HG03175 (cell line): Measurements from ENCODE around the gene FNIP1.
"Not testable (repeated sequence)": the region's sequence is repeated elsewhere in the genome, so short reads cannot be mapped to it uniquely, and the experiment has no call there.

Source experiments
- ATAC-seq: cut with Tn5 transposase; IDR thresholded peaks from one replicate; pipeline ENCODE4 v1.9.1; 2021; ENCODE audit warnings: mild to moderate bottlenecking, moderate library complexity; ENCODE audit not compliant: unreplicated experiment

FNIP1 gene

DNA sequence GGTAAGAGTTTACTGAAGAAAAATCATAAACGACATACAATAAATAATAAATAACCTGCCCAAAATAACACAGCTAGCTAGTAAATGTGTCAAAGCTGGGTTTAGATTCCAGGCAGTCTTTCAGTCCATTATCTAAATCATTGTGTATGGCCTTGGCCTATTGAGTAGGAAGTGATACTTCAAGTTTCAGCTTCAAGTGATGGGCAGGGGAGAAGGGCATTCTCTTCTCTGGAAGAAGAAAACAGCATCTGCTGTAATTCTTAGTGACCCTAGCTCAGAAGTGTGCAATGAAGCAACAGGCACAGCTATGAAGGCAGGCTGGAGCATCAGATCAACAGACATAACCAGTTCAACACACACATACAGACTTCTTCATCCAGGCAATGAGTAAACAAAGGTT is 42.5 kb downstream of the FNIP1 start:
- no peak for ATAC-seq

DNA sequence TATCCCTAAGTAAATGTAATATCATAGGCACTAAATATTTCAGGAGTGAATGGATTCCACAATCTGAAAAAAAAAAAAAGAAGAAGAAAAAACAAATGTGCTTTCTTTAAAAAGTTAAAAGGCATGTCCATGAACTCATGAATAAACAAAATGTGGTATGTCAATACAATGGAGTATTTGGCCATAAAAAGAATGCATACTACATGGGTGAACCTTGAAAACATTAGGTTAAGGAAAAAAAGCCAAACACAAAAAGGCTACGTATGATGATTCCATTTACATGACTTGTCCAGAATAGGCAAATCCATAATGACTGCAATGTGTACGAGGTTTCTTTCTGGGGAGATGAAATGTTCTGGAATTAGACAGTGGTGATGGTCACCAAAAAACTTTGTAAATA is 45.3 kb downstream of the FNIP1 start:
- ATAC-seq, result no peak

GRCh38 chr5:131749723-131750470 is 46.9 kb downstream of the FNIP1 start:
- no peak for ATAC-seq

DNA sequence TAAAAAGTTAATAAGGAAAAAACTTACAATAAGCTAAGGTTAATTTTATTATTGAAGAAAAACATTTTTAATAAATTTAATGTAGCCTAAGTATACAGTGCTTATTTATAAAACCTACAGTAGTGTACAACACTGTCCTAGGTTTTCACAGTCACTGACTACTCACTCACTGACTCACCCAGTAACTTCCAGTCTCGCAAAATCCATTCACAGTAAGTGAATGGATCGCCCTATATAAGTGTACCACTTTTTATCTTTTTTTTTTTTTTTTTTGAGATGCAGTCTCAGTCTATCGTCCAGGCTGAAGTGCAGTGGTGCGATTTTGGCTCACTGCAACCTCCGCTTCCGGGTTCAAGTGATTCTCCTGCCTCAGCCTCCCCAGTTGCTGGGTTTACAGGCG is 47.7 kb downstream of the FNIP1 start:
- ATAC-seq, result no peak

GRCh38 chr5:131747180-131748105 is 49.4 kb downstream of the FNIP1 start:
- peak; percentile 80 for ATAC-seq

DNA sequence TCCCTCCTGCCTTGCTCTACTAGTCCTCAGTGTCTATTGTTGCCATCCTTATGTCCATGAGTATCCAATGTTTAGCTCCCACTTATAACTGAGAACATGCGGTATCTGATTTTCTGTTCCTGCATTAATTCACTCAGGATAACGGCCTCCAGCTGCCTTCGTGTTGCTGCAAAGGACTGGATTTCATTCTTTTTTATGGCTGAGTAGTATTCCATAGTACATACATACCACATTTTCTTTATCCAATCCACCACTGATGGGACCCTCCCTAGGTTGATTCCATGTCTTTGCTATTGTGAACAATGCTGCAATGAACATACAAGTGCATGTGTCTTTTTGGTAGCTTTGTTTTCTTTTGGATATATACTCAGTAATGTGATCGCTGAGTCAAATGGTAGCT is 50.4 kb downstream of the FNIP1 start:
- no peak for ATAC-seq

DNA sequence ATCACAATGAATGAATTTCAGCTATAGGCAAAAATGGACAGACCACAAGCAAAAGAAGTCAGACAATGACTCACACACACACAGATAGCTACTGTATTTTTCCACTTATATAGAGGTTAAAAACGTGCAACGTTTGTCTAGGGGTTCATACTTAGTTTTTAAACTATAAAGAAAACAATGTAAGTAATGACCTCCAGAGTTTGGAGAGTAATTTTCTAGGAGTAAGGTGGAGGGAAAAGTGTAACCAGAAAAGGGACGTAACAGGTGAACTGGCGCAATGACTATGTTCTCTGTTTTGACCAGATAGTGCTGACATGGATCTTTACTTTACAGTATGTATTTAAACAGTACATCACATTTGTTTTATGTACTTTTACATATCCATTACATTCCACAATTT is 51.1 kb downstream of the FNIP1 start:
- ATAC-seq, result no peak

- ATAC-seq, result no peak
These were observed 51.7 kb downstream of the FNIP1 start for GRCh38 chr5:131745155-131745554.

GRCh38 chr5:131740477-131740876 is 56.3 kb downstream of the FNIP1 start:
- no peak for ATAC-seq

DNA sequence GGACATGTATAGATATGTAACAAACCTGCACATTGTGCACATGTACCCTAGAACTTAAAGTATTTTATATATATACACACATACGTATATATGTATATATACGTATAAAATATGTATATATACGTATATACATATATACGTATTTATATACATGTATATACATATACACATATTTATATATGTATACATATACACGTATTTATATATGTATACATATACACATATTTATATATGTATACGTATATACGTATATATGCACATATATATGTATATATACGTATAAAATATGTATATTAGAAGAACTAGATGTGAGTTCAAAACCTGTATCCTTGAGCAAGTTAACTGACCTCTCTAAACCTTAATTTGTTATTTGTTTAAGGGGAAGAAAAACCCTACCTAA is 61.4 kb downstream of the FNIP1 start:
- no peak for ATAC-seq

- not testable (repeated sequence) for ATAC-seq
These were observed 61.9 kb downstream of the FNIP1 start for GRCh38 chr5:131734939-131735338.

- ATAC-seq, result not testable (repeated sequence)
These were observed 67.5 kb downstream of the FNIP1 start for GRCh38 chr5:131729292-131729691.

GRCh38 chr5:131724089-131724488 is 72.7 kb downstream of the FNIP1 start:
- not testable (repeated sequence) for ATAC-seq

DNA sequence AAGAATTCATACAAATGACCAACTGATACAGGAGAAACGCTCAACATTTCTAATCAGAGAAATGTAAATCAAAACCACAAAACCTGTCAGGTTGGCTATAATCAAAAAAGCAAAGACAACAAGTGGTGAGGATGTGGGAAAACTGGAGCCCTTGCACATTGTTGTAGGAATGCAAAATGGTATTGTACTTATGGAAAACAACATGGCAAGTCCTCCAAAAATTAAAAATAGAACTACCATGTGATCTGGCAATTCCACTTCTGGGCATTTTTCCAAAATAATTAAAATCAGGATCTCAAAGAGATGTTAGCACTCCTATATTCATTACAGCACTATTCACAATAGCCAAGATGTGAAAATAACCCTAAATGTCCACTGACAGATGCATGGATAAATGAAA is 76.1 kb downstream of the FNIP1 start:
- no peak for ATAC-seq

DNA sequence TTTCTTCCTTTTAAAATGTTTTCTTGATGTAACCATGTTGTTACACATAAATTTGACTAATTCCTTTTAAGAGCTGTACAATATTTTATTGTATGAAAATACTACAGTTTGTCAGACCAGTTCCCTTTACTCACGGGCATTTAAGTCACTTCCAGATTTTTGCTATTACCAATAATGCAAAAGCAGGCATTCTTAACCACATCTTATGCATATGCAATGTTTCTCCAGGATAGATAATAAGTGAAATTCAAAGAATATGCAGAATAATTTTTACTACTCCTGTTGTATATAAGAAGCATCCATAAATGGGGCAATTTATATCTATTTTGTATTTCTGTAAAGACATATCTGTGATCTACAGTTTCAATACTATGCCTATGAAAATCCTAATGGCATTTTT is 77.3 kb downstream of the FNIP1 start:
- ATAC-seq, result no peak

GRCh38 chr5:131718487-131719014 is 78.3 kb downstream of the FNIP1 start:
- ATAC-seq, result no peak

DNA sequence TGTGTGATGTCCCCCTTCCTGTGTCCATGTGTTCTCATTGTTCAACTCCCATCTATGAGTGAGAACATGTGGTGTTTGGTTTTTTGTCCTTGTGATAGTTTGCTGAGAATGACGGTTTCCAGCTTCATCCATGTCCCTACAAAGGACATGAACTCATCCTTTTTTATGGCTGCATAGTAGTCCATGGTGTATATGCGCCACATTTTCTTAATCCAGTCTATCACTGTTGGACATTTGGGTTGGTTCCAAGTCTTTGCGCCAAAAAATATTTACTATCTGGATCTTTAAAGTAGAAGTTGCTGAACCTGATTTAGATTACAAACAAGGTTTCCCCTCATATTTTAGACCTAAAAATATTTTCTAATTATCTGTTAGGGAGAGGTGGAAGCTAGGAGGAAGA is 79.7 kb downstream of the FNIP1 start:
- not testable (repeated sequence) for ATAC-seq

DNA sequence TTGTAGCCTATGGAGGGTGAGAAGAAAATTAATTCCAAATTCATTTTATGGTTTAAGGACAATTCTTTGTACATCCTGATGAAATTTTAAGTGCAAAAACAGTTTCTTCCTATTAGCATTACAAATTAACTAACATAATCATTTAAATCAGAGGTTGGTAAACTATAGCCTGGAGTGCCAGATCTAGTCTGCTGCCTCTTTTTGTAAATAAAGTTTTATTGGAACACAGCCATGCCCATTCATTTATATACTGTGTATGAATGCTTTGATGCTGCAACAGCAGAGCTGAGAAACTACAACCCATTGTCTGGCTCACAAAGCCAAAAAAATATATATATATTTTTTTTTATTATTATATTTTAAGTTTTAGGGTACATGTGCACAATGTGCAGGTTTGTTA is 80.2 kb downstream of the FNIP1 start:
- ATAC-seq, result no peak

DNA sequence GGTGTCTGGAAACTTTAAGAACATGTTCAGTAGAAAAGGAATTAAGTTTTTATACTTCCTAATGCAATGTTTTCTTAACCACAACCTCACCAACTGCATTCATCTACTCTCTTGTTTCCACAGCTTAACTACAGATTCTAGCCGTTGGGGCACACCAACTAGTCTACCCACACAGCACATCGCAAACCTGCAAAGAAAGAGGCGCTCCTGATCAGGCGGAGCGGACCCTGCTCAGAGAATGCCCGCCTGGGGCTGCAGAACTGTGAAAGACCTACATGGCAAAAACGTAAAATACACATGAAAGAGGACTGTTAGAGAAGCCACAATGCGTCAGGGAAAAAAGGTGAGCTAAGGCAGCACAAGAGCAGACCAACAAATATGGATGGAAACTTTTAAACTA is 86.4 kb downstream of the FNIP1 start:
- ATAC-seq, result no peak

- ATAC-seq, result no peak
These were observed 87.8 kb downstream of the FNIP1 start for GRCh38 chr5:131709043-131709442.

DNA sequence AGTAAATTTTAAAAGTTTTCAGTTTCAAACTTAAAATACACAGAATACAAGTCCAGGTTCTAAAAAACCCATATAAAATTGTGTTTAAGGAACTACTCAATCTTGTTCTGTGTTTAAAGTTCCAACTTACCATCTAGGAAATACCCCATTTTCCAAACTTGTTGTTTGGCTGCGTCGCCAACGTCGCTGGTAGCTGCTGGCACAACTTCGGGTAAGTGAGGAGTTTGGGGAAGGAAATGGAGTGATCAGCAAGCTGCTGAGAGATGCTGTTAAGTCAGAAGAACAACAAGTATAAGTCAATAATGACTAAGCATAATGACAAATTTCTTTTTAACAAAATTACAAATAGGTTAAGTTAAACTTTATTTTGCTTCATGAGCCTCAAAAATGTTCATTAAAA is 90.5 kb downstream of the FNIP1 start:
- ATAC-seq, result no peak

DNA sequence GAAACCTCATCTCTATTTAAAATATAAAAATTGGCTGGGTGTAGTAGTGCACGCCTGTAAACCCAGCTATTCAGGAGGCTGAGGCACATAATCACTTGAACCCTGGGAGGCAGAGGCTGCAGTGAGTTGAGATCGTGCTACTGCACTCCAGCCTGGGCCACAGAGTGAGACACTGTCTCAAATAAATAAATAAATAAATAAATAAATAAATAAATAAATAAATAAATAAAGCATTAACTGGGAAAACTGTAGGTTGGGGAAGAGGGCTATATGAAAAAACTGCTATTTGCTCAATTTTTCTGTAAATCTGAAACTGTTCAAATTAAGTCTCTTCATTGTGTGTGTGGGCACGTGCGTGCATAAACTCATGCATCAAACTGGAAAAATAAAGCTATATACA is 101.9 kb downstream of the FNIP1 start:
- ATAC-seq, result no peak
